NCI-H2171 (cell line): ENCODE results near the gene SLC38A10.
"Not testable (repeated sequence)": the region's sequence is repeated elsewhere in the genome, so short reads cannot be mapped to it uniquely, and the experiment has no call there.

Experiments used
- DNase-seq: peaks from one replicate; lab custom pipeline; 2025; lab: John Stamatoyannopoulos, UW

Gene SLC38A10

GRCh38 chr17:81312624-81313325 is 17.7 kb upstream of the SLC38A10 start:
- no peak for DNase-seq

GRCh38 chr17:81311946-81312345 is 16.8 kb upstream of the SLC38A10 start:
- DNase-seq, result no peak

GRCh38 chr17:81310949-81311550 is 15.9 kb upstream of the SLC38A10 start:
- DNase-seq, result no peak

DNA sequence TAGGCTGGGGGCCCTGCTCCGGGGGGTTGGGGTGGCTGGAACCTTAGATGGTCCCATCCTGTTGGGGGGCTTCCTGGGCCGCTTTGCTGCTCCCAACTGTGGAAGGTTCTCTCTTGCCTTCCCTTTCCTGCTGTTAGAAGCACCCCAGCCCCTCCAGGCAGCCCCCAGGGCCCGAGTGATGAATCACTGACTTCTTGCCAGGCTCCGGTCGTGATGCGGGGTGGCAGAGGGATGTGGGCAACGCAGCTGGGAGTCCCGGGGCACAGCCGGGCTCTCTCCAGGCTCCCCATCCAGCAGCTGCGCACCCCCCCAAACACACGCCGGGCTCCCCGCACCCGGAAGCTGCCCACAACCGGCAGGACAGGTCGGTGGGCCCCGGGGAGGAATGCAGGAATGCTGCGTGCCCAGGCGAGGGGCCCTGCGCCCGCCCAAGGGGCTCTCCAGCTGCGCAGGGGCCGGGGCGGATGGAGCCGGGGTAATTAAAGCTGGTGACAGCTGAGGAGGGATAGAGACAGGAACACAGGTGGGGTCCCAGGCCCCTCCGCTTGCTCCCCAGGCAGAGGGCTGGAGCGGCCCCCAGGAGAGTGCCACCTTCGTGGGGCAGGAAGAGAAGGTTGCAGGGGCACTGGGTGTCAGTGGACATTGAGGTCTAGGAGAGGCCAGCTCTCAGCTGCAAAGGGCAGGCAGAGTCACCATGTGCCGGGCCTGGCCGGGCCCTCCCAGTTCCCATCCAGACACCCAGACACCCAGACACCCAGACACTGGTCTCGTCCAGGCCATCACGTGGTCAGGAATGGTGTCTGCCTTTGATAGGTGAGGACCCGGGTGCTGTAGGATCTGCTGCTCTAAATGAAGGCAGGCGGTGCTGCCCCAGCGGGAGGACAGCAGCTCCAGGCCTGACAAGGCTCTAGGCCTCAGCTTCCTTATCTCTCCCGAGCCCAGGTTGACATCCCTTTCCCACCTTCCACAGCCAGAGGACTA is 15.0 kb upstream of the SLC38A10 start:
- no peak for DNase-seq

DNA sequence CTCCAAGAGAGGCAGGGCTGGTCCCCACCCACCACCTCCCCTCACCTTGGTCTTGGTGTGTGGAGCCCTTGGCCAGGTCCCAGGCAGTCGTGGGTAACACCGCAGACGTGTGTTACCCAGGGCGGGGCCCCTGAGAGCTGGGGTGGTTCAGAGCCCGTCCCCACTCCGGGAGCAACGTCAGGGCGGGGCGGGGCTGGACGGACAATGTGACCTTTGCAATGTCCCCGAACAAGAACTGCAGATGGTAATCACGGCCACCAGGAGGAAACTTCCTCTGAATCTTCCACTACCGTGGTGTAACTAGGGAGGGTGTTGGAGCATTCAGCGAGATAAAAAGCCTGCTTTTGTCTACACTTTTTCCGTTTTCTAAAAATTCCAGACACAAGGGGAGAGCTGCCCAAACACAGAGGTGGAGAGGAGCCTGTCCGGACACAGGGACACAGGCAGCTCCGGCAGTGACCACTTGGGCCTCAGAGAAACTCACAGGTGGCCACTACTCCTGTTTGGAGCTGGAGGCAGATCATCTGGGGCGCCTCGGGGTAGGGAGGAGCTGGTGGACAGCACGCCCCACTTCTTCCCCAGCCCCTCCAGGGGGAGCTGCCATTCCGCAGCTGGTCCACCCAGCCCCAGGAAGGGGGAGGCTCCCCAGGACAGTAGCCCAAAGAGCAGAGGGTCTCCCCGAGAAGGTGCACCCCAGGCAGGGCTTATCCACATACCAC is 14.2 kb upstream of the SLC38A10 start:
- DNase-seq, result no peak

DNA sequence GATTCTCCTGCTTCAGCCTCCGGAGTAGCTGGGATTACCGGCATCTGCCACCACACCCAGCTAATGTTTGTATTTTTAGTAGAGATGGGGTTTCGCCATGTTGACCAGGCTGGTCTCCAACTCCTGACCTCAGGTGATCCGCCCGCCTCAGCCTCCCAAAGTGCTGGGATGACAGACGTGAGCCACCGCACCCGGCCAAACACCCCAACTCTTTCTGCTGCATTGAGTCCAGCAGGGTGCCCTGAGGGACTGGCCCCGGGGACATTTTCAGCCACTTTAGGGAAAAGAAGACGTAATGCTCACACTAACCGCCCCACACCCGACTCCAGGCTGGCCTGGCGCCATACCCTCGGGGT is 13.7 kb upstream of the SLC38A10 start:
- DNase-seq, result not testable (repeated sequence)

DNA sequence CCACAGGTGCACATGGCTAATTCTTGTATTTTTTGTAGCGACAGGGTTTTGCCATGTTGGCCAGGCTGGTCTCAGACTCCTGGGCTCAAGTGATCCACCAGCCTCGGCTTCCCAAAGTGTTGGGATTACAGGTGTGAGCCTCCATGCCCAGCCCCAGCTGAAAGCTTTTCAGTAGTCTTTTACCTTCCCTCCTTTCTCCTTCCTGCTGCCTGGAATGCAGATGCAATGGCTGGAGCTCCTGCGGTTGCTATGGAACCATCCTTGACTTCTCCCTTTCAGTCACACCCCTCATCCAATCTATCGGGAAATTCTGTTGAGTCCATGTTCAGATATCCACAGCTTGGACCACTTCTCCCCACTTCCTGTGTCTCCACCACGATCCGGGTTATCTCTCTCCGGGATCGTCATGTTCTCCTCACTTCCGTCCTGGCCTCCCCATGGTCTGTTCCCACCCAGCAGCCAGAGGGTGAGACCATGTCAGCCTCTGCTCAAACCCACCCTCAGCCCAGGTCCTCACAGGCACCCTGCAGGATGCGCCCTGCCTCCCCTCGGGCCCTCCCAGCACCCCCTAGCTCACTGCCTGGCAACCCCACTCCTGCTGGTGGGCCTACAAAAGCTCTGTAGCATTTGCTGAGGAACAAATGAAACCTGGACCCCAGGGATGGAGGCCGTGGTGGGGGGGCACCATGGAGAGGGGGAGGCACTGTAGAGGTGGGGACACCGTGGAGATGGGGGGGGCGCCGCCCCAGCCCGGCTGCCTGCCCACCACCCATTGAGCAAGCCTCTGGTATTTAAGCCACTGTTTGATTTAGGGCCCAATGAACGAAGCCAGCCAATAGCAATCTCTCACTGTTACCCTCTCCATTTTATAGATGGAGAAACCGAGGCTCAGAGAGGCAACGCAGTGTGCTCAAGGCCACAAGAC is 12.8 kb upstream of the SLC38A10 start:
- no peak for DNase-seq

GRCh38 chr17:81306898-81307510 is 11.9 kb upstream of the SLC38A10 start:
- no peak for DNase-seq

GRCh38 chr17:81306491-81306890 is 11.4 kb upstream of the SLC38A10 start:
- DNase-seq, result no peak

GRCh38 chr17:81305051-81305630 is 10.0 kb upstream of the SLC38A10 start:
- DNase-seq, result no peak

DNA sequence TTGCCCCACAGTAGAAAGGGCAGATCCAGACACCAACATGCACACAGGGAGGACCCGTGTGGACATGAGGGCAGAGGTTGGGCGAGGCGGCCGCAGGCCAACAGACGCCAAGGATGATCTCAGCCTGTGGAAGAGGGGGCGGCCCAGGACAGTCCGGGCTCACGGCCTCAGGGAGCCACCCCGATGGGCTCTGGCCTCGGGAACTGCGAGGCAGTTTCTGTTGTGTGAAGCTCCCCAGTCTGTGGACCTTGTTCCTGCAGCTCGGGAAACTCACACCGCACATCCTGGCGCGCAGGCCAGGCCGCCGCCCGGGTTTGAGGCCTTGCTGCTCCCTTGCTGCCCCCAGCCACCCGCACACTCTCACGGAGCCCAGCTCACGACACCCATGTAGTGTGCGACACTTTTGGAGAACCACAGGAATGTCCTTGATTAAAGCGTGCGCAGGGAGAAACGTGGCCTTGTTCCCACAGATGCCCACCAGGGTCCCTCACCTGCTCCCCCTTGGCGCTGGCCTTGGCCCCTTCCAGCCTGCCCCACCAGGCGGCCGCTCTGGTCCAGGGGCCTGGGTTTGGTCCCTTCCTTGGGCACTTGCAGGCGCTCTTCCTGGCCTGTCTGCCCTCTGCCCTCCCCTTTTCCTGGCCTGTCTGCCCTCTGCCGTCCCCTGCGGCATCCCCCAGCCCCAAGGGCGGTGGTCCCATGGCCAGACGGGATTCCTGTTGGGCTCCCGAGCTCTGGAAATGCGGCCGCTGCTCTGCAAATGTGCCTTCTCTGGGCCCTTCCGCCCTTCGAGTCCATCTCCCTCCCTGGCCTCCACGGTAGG is 9.3 kb upstream of the SLC38A10 start:
- DNase-seq, result no peak

DNA sequence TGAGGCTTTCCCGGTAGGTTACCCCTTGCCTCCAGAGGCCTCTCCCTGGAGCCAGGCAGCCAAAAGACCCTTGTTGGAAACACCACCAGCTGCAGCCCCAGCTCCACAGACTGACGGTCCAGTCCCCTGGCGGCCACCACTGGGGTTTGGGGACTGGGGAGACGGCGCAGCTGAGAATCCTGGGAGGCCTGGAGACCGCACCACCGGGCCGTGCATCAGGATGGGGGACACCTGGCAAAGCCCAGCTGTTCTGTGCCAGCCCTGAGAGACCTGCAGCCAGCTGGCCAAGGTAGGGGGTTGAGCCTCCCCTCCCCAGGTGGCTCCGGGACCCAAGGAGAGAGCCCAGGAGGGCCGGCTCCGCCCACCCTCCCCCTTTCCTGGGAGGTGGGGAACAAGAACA is 8.3 kb upstream of the SLC38A10 start:
- no peak for DNase-seq

GRCh38 chr17:81302861-81303333 is 7.8 kb upstream of the SLC38A10 start:
- DNase-seq, result no peak

DNA sequence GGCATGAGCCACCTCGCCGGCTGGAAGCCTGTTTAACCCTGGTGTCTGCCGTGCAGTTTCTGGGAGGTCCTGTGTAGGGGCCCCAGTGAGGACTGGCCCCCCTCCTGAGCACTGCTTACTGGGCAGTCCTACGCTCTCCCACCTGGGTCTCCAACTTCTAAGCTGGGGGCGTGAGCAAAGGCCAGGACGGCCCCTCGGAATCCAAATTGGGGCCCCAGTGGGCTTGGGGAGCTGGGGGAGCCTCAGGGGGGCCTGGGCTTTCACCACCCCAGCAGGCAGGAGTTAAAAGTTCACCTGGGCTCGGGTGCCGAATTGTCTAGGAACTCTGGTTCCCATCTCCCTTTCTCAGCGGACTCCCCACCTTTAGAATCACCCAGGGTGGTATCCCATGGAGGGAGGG is 7.2 kb upstream of the SLC38A10 start:
- DNase-seq, result no peak

GRCh38 chr17:81301195-81302144 is 6.4 kb upstream of the SLC38A10 start:
- DNase-seq, result no peak

- DNase-seq, result no peak
Observed at GRCh38 chr17:81300586-81301155, 5.6 kb upstream of the SLC38A10 start.

GRCh38 chr17:81299846-81300585 is 4.9 kb upstream of the SLC38A10 start:
- no peak for DNase-seq
